ENCODE data around the gene SPAG16. TPM values are rescaled to one million over a fixed set of nuclear protein-coding genes. Genes with fewer than 3 reads are reported as not detected.

The SPAG16 gene
- total RNA-seq, 1 donor from 2014 or later, result 14.4 TPM

GRCh38 chr2:214320211-214320610, 1035.9 kb downstream of the SPAG16 start:
- H3K9me3 Mint-ChIP-seq (ENCODE audit: unreplicated experiment), result no peaks in the 10 kb centered on the region
- no peaks in the 10 kb centered on the region for H3K36me3 Mint-ChIP-seq (ENCODE audit: low read depth, unreplicated experiment)
- no peaks in the 10 kb centered on the region for H3K4me1 Mint-ChIP-seq (ENCODE audit: unreplicated experiment)
- no peak overlapping the region for H3K27ac Mint-ChIP-seq (ENCODE audit: unreplicated experiment)
- TF ChIP-seq CTCF (IDR thresholded peaks at IDR 0.05; ENCODE audit: unreplicated experiment), result no peak
- H3K4me3 Mint-ChIP-seq (ENCODE audit: unreplicated experiment), result no peak overlapping the region
- no peaks in the 10 kb centered on the region for H3K27me3 Mint-ChIP-seq (ENCODE audit: unreplicated experiment)
- no peak for DNase-seq (ENCODE audit: low spot score)

GRCh38 chr2:214322662-214323061, 1038.4 kb downstream of the SPAG16 start:
- no peak overlapping the region for H3K4me3 Mint-ChIP-seq (ENCODE audit: unreplicated experiment)
- no peaks in the 10 kb centered on the region for H3K27me3 Mint-ChIP-seq (ENCODE audit: unreplicated experiment)
- no peak for DNase-seq (ENCODE audit: low spot score)
- H3K9me3 Mint-ChIP-seq (ENCODE audit: unreplicated experiment), result no peaks in the 10 kb centered on the region
- H3K4me1 Mint-ChIP-seq (ENCODE audit: unreplicated experiment), result no peaks in the 10 kb centered on the region
- H3K27ac Mint-ChIP-seq (ENCODE audit: unreplicated experiment), result no peak overlapping the region
- H3K36me3 Mint-ChIP-seq (ENCODE audit: low read depth, unreplicated experiment), result no peaks in the 10 kb centered on the region
- no peak for TF ChIP-seq CTCF (IDR thresholded peaks at IDR 0.05; ENCODE audit: unreplicated experiment)

- Mint-ChIP-seq H3K9me3 (ENCODE audit: unreplicated experiment) (no peaks in the 10 kb centered on the region), H3K36me3 (ENCODE audit: low read depth, unreplicated experiment) (no peaks in the 10 kb centered on the region), H3K27me3 (ENCODE audit: unreplicated experiment) (no peaks in the 10 kb centered on the region), H3K4me3 (ENCODE audit: unreplicated experiment) (no peak overlapping the region), H3K4me1 (ENCODE audit: unreplicated experiment) (no peaks in the 10 kb centered on the region), H3K27ac (ENCODE audit: unreplicated experiment) (no peak overlapping the region)
- no peak for TF ChIP-seq CTCF (IDR thresholded peaks at IDR 0.05; ENCODE audit: unreplicated experiment)
- DNase-seq (ENCODE audit: low spot score), result no peak
These were observed 1041.1 kb downstream of the SPAG16 start for GRCh38 chr2:214325404-214325803.

GRCh38 chr2:214328941-214329340, 1044.7 kb downstream of the SPAG16 start:
- no peak for DNase-seq (ENCODE audit: low spot score)
- Mint-ChIP-seq H3K4me3 (ENCODE audit: unreplicated experiment) (no peak overlapping the region), H3K27ac (ENCODE audit: unreplicated experiment) (no peak overlapping the region), H3K4me1 (ENCODE audit: unreplicated experiment) (no peaks in the 10 kb centered on the region), H3K9me3 (ENCODE audit: unreplicated experiment) (no peaks in the 10 kb centered on the region), H3K27me3 (ENCODE audit: unreplicated experiment) (no peaks in the 10 kb centered on the region), H3K36me3 (ENCODE audit: low read depth, unreplicated experiment) (no peaks in the 10 kb centered on the region)
- no peak for TF ChIP-seq CTCF (IDR thresholded peaks at IDR 0.05; ENCODE audit: unreplicated experiment)

- no peak for DNase-seq (ENCODE audit: low spot score)
- H3K9me3 Mint-ChIP-seq (ENCODE audit: unreplicated experiment), result no peaks in the 10 kb centered on the region
- TF ChIP-seq CTCF (IDR thresholded peaks at IDR 0.05; ENCODE audit: unreplicated experiment), result no peak
- H3K36me3 Mint-ChIP-seq (ENCODE audit: low read depth, unreplicated experiment), result no peaks in the 10 kb centered on the region
- H3K27me3 Mint-ChIP-seq (ENCODE audit: unreplicated experiment), result no peaks in the 10 kb centered on the region
- no peak overlapping the region for H3K27ac Mint-ChIP-seq (ENCODE audit: unreplicated experiment)
- no peaks in the 10 kb centered on the region for H3K4me1 Mint-ChIP-seq (ENCODE audit: unreplicated experiment)
- H3K4me3 Mint-ChIP-seq (ENCODE audit: unreplicated experiment), result no peak overlapping the region
These were observed 1057.4 kb downstream of the SPAG16 start for GRCh38 chr2:214341646-214342045.

Data from endothelial cell (in vitro differentiated cells).